Measurements from ENCODE around the gene KRTAP10-4. TPM values are rescaled to one million over a fixed set of nuclear protein-coding genes. Genes with fewer than 3 reads are reported as not detected.

The KRTAP10-4 gene
- total and polyA plus RNA-seq, 2 donors (not counting 1 experiment from before 2014, with no cell fraction given): not detected

DNA sequence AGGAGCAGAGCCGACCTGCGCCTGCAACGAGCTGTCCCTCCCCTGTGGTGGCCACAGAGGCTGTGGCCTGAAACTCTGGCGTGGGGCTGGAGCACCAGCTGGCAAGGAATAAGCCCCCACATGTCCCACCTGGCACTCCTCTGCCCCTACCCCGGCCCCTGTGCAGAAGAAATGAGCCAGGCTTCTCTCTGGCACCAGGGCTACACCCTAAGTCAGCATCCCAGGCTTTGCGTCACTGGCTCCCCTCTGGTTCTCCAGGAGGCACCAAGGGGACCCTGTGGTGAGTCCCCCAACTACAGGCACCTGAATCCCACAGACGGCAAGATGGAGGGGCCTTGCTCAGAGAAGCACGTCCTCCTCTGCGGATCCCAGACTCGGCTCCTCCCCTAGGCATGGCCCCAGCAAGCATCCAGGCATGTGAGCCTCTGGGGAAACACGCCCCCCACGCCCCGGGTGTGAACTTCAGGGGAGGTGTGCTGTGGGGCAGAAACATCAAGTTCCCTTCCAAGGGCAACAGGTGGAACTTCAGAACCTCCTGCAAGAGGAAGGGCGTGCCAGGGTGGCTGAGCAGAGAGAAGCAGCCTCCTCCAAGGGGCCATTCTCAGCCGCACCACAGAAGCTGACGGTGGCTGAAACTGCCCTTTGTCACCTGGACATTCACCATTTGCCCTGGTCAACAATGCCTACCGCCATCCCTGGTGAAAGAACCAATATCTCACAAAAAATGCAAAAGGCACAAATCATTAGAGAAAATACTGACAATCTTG, 29.8 kb downstream of the KRTAP10-4 start:
- ChIA-PET POLR2A (no interaction called here), CTCF (no interaction called here)
- no peak overlapping the region for H3K27ac Mint-ChIP-seq
- no peak for ATAC-seq (ENCODE audit: low read depth)
- no peaks in the 10 kb centered on the region for H3K4me1 Mint-ChIP-seq
- no peak overlapping the region for H3K27ac ChIP-seq (ENCODE audit: low read length in 2 of 2)
- no peak overlapping the region for H3K4me2 ChIP-seq (replicated peaks; ENCODE audit: low read depth, low read length, poor library complexity, severe bottlenecking)
- H3K36me3 ChIP-seq (replicated peaks in 1 of 2; ENCODE audit: control extremely low read depth in 1 of 2, control insufficient read depth in 1 of 2, extremely low read depth in 1 of 2, insufficient read depth in 2 of 2, low read length in 1 of 2): no peaks in the 10 kb centered on the region
- no peak overlapping the region for H3K9ac ChIP-seq (ENCODE audit: low read length)
- H3K27me3 ChIP-seq (replicated peaks in 1 of 4; ENCODE audit: control extremely low read depth in 1 of 4, control insufficient read depth in 3 of 4, insufficient read depth in 4 of 4, low read length in 3 of 4): peaks cover 0 to 10% (median 3%) of the 10 kb centered on the region in 4 experiments
- H4K20me1 ChIP-seq (ENCODE audit: control insufficient read depth, insufficient read depth, low read length, poor library complexity, severe bottlenecking): no peaks in the 10 kb centered on the region
- peaks cover 0 to 19% (median 3%) of the 10 kb centered on the region in 3 donors for H3K9me3 ChIP-seq (ENCODE audit: control extremely low read depth in 1 of 3, control insufficient read depth in 2 of 3, insufficient read depth in 1 of 3, low read length in 2 of 3)
- TF ChIP-seq, protein P1, sequence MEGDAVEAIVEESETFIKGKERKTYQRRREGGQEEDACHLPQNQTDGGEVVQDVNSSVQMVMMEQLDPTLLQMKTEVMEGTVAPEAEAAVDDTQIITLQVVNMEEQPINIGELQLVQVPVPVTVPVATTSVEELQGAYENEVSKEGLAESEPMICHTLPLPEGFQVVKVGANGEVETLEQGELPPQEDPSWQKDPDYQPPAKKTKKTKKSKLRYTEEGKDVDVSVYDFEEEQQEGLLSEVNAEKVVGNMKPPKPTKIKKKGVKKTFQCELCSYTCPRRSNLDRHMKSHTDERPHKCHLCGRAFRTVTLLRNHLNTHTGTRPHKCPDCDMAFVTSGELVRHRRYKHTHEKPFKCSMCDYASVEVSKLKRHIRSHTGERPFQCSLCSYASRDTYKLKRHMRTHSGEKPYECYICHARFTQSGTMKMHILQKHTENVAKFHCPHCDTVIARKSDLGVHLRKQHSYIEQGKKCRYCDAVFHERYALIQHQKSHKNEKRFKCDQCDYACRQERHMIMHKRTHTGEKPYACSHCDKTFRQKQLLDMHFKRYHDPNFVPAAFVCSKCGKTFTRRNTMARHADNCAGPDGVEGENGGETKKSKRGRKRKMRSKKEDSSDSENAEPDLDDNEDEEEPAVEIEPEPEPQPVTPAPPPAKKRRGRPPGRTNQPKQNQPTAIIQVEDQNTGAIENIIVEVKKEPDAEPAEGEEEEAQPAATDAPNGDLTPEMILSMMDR (IDR thresholded peaks at IDR 0.05): no peak
- TF ChIP-seq EZH2 (IDR thresholded peaks at IDR 0.05; ENCODE audit: borderline replicate concordance, insufficient read depth, low read depth, low read length, poor library complexity, severe bottlenecking): no peak
- H2AFZ ChIP-seq (ENCODE audit: insufficient read depth, low read depth, low read length, poor library complexity, severe bottlenecking): no peak overlapping the region
- H3K4me3 ChIP-seq (ENCODE audit: control extremely low read depth in 1 of 5, extremely low read depth in 1 of 5, insufficient read depth in 1 of 5, low read depth in 2 of 5, low read length in 4 of 5): no peak overlapping the region
- no peak for DNase-seq
- H3K4me3 Mint-ChIP-seq: no peak overlapping the region
- H3K4me1 ChIP-seq (ENCODE audit: control insufficient read depth in 2 of 2, insufficient read depth in 2 of 2, low read length in 2 of 2): no peaks in the 10 kb centered on the region
- peaks cover 9% of the 10 kb centered on the region for H3K9me3 Mint-ChIP-seq (ENCODE audit: insufficient read depth)
- H3K79me2 ChIP-seq (ENCODE audit: control insufficient read depth, insufficient read depth, low read length): no peaks in the 10 kb centered on the region
- 69% methylated on average over 11 of the region's 17 CpGs for WGBS (ENCODE audit: insufficient coverage)
- H3K27me3 Mint-ChIP-seq: peaks cover 49% of the 10 kb centered on the region
- intact Hi-C loops (cut with micrococcal nuclease): no loop called here

DNA sequence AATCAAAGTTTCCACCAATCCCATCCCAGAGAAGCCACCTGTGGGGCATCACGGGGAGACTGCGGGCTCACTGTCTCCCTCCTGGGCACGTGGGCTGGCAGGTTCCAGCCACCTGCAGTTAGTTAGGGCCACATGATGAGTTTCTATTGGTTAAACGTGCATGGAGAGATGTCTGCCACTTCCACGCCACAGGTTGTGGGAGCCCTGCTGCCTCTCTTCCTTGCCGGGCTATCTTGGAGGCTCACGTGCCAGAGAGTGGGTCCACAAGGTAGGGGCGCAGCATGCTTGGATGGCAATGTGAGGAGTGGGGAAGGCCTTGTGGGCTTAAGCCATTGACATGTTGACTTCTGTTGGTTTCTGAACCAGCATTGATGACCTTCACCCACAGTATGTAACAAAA, 30.4 kb downstream of the KRTAP10-4 start:
- POLR2A ChIA-PET: no interaction called here

More for the DNA sequence above, 30.4 kb downstream of the KRTAP10-4 start:
- 91% methylated on average over 5 of the region's 8 CpGs for WGBS (ENCODE audit: insufficient coverage)
- Mint-ChIP-seq H3K9me3 (ENCODE audit: insufficient read depth) (peaks cover 6% of the 10 kb centered on the region), H3K27ac (no peak overlapping the region), H3K4me1 (no peaks in the 10 kb centered on the region), H3K27me3 (peaks cover 44% of the 10 kb centered on the region), H3K4me3 (no peak overlapping the region)
- Histone ChIP-seq H3K36me3 (replicated peaks in 1 of 2; ENCODE audit: control extremely low read depth in 1 of 2, control insufficient read depth in 1 of 2, extremely low read depth in 1 of 2, insufficient read depth in 2 of 2, low read length in 1 of 2) (no peaks in the 10 kb centered on the region), H3K4me2 (replicated peaks; ENCODE audit: low read depth, low read length, poor library complexity, severe bottlenecking) (no peak overlapping the region), H3K4me3 (ENCODE audit: control extremely low read depth in 1 of 5, extremely low read depth in 1 of 5, insufficient read depth in 1 of 5, low read depth in 2 of 5, low read length in 4 of 5) (no peak overlapping the region), H3K79me2 (ENCODE audit: control insufficient read depth, insufficient read depth, low read length) (no peaks in the 10 kb centered on the region), H3K9ac (ENCODE audit: low read length) (no peak overlapping the region), H4K20me1 (ENCODE audit: control insufficient read depth, insufficient read depth, low read length, poor library complexity, severe bottlenecking) (no peaks in the 10 kb centered on the region), H3K27ac (ENCODE audit: low read length in 2 of 2) (no peak overlapping the region), H3K27me3 (replicated peaks in 1 of 4; ENCODE audit: control extremely low read depth in 1 of 4, control insufficient read depth in 3 of 4, insufficient read depth in 4 of 4, low read length in 3 of 4) (peaks cover 0 to 10% (median 3%) of the 10 kb centered on the region in 4 experiments), H3K9me3 (ENCODE audit: control extremely low read depth in 1 of 3, control insufficient read depth in 2 of 3, insufficient read depth in 1 of 3, low read length in 2 of 3) (peaks cover under 1 to 18% (median 1%) of the 10 kb centered on the region in 3 donors), H3K4me1 (ENCODE audit: control insufficient read depth in 2 of 2, insufficient read depth in 2 of 2, low read length in 2 of 2) (no peaks in the 10 kb centered on the region), H2AFZ (ENCODE audit: insufficient read depth, low read depth, low read length, poor library complexity, severe bottlenecking) (no peak overlapping the region)
- no peak for ATAC-seq (ENCODE audit: low read depth)
- TF ChIP-seq EZH2 (IDR thresholded peaks at IDR 0.05; ENCODE audit: borderline replicate concordance, insufficient read depth, low read depth, low read length, poor library complexity, severe bottlenecking): no peak
- TF ChIP-seq, protein P1 (IDR thresholded peaks at IDR 0.05): no peak
- DNase-seq: no peak
- intact Hi-C loops (cut with micrococcal nuclease): no loop called here
- CTCF ChIA-PET: no interaction called here
